Activated naive CD8-positive, alpha-beta T cell treated with anti-CD3 and anti-CD28 coated beads, Interleukin-2, amount 10 ng/mL, durations not matched to agents 7 days and 5 days (primary cell): ENCODE measurements around the gene CFAP90. TPM values are rescaled to one million over a fixed set of nuclear protein-coding genes. Genes with fewer than 3 reads are reported as not detected.
A peak's percentile ranks its signal among the peaks of the same experiment; 100 is the strongest.

Source experiments
- ATAC-seq: fragments of 150-1000 bp; cut with Tn5 transposase; one replicate; pipeline ENCODE4 v1.10.0; 2021; ENCODE audit warnings: low read depth, moderate library complexity
- POLR2A ChIA-PET: fragments of 350-600 bp; sonication (Branson Sonifier 250); formaldehyde crosslinking; loops from one replicate; lab custom pipeline; 2021; ENCODE audit warnings: antibody characterized with exemption; lab: Charles Lee
- DNase-seq: peaks from one replicate; pipeline ENCODE4 v3.0.0; 2021
- H3K27ac Mint-ChIP-seq: one replicate; pipeline ENCODE4 v1.8.0; 2022; ENCODE audit warnings: mild to moderate bottlenecking, mixed read lengths
- H3K27me3 Mint-ChIP-seq: one replicate; pipeline ENCODE4 v1.8.0; 2022; ENCODE audit warnings: mild to moderate bottlenecking, moderate library complexity, mixed read lengths
- H3K36me3 Mint-ChIP-seq: one replicate; pipeline ENCODE4 v1.8.0; 2021; ENCODE audit warnings: mild to moderate bottlenecking, mixed read lengths
- H3K4me1 Mint-ChIP-seq: one replicate; pipeline ENCODE4 v1.8.0; 2021; ENCODE audit warnings: mixed read lengths
- H3K4me3 Mint-ChIP-seq: one replicate; pipeline ENCODE4 v1.8.0; 2022; ENCODE audit warnings: mild to moderate bottlenecking, moderate library complexity, mixed read lengths
- H3K9me3 Mint-ChIP-seq: one replicate; pipeline ENCODE4 v1.8.0; 2021; ENCODE audit warnings: mixed read lengths
- total RNA-seq, 2 experiments: library from RNA; stranded (reverse); gene quantifications; one replicate each; pipeline ENCODE4 v1.2.3, GENCODE V29; 2021

Gene CFAP90
- total RNA-seq, 2 experiments from 2014 or later = not detected

- Mint-ChIP-seq H3K27ac (no peak overlapping the region), H3K36me3 (peaks cover 26% of the 10 kb centered on the region), H3K4me1 (peaks cover 32% of the 10 kb centered on the region), H3K9me3 (no peaks in the 10 kb centered on the region), H3K4me3 (no peak overlapping the region), H3K27me3 (no peaks in the 10 kb centered on the region)
- DNase-seq = no peak
- no peak for ATAC-seq
- POLR2A ChIA-PET = interaction anchor here (1.0 kb wide), 1 partner anchor 10 kb away, joined by 3 read pairs; no protein-coding TSS in a partner anchor
These were observed 25.9 kb upstream of the CFAP90 start for GRCh38 chr5:7876867-7877266.

GRCh38 chr5:7875151-7875550 is 24.2 kb upstream of the CFAP90 start:
- Mint-ChIP-seq H3K4me1 (peaks cover 46% of the 10 kb centered on the region), H3K27me3 (no peaks in the 10 kb centered on the region), H3K27ac (no peak overlapping the region), H3K9me3 (no peaks in the 10 kb centered on the region), H3K36me3 (peaks cover 24% of the 10 kb centered on the region), H3K4me3 (no peak overlapping the region)
- ATAC-seq (no peak), DNase-seq (no peak)
- POLR2A ChIA-PET = no interaction called here

GRCh38 chr5:7874639-7875038 is 23.7 kb upstream of the CFAP90 start:
- no peak for ATAC-seq
- peaks cover 24% of the 10 kb centered on the region for H3K36me3 Mint-ChIP-seq
- H3K4me1 Mint-ChIP-seq = peaks cover 49% of the 10 kb centered on the region
- no peak overlapping the region for H3K27ac Mint-ChIP-seq
- POLR2A ChIA-PET = no interaction called here
- DNase-seq = no peak
- no peak overlapping the region for H3K4me3 Mint-ChIP-seq
- H3K27me3 Mint-ChIP-seq = no peaks in the 10 kb centered on the region
- H3K9me3 Mint-ChIP-seq = no peaks in the 10 kb centered on the region

- Mint-ChIP-seq H3K9me3 (no peaks in the 10 kb centered on the region), H3K36me3 (peaks cover 19% of the 10 kb centered on the region), H3K4me1 (peaks cover 45% of the 10 kb centered on the region), H3K4me3 (peak overlapping the region; percentile 46), H3K27ac (peak overlapping the region; percentile 74), H3K27me3 (no peaks in the 10 kb centered on the region)
- no peak for DNase-seq
- ATAC-seq = no peak
- POLR2A ChIA-PET = no interaction called here
These were observed 22.3 kb upstream of the CFAP90 start for GRCh38 chr5:7873216-7873615.

GRCh38 chr5:7872517-7873130 is 21.7 kb upstream of the CFAP90 start:
- ATAC-seq (no peak), DNase-seq (no peak)
- Mint-ChIP-seq H3K4me3 (peak overlapping the region; percentile 46), H3K27me3 (no peaks in the 10 kb centered on the region), H3K36me3 (peaks cover 14% of the 10 kb centered on the region), H3K9me3 (no peaks in the 10 kb centered on the region), H3K27ac (peak overlapping the region; percentile 74), H3K4me1 (peaks cover 42% of the 10 kb centered on the region)
- POLR2A ChIA-PET = no interaction called here

GRCh38 chr5:7871653-7872052 is 20.7 kb upstream of the CFAP90 start:
- Mint-ChIP-seq H3K27me3 (no peaks in the 10 kb centered on the region), H3K36me3 (peaks cover 15% of the 10 kb centered on the region), H3K9me3 (no peaks in the 10 kb centered on the region)

GRCh38 chr5:7869474-7870136 is 18.7 kb upstream of the CFAP90 start:
- peak overlapping the region; percentile 91 for H3K4me3 Mint-ChIP-seq
- ATAC-seq (peak; percentile 28), DNase-seq (peak; percentile 64)
- H3K9me3 Mint-ChIP-seq = no peaks in the 10 kb centered on the region
- POLR2A ChIA-PET = interaction anchor here (1.0 to 1.8 kb wide), 6 partner anchors 9 to 20 kb away, joined by 3 to 11 read pairs (median 3); no protein-coding TSS in a partner anchor
- peak overlapping the region; percentile 82 for H3K27ac Mint-ChIP-seq
- H3K27me3 Mint-ChIP-seq = no peaks in the 10 kb centered on the region
- peaks cover 24% of the 10 kb centered on the region for H3K36me3 Mint-ChIP-seq
- H3K4me1 Mint-ChIP-seq = peaks cover 59% of the 10 kb centered on the region

More at GRCh38 chr5:7871653-7872052, 20.7 kb upstream of the CFAP90 start:
- H3K4me3 Mint-ChIP-seq = no peak overlapping the region
- ATAC-seq = no peak
- H3K4me1 Mint-ChIP-seq = peaks cover 50% of the 10 kb centered on the region
- POLR2A ChIA-PET = no interaction called here
- no peak for DNase-seq
- peak overlapping the region; percentile 19 for H3K27ac Mint-ChIP-seq

GRCh38 chr5:7868773-7869473 is 18.0 kb upstream of the CFAP90 start, which contains the start of the genes FASTKD3 and MTRR:
FASTKD3 (minus strand) TSS chr5:7869031; CDS start chr5:7868083, 948 bp downstream.
MTRR (plus strand) TSS chr5:7869148; CDS start chr5:7870795, 1,647 bp downstream.
- Mint-ChIP-seq H3K27me3 (no peaks in the 10 kb centered on the region), H3K36me3 (peaks cover 24% of the 10 kb centered on the region), H3K4me3 (peak within 1 kb of the TSS; percentile 92), H3K27ac (peak within 1 kb of the TSS; percentile 82), H3K9me3 (no peaks in the 10 kb centered on the region), H3K4me1 (peaks cover 57% of the 10 kb centered on the region)
- POLR2A ChIA-PET = interaction anchor here (1.0 to 1.8 kb wide), 7 partner anchors 9 to 19 kb away, joined by 3 to 11 read pairs (median 3); no protein-coding TSS in a partner anchor
- ATAC-seq (peak; percentile 100), DNase-seq (peak; percentile 89)

- ATAC-seq (peak; percentile 1), DNase-seq (no peak)
- Mint-ChIP-seq H3K36me3 (peaks cover 24% of the 10 kb centered on the region), H3K4me1 (peaks cover 56% of the 10 kb centered on the region), H3K9me3 (no peaks in the 10 kb centered on the region), H3K27me3 (no peaks in the 10 kb centered on the region), H3K4me3 (peak overlapping the region; percentile 92), H3K27ac (peak overlapping the region; percentile 82)
- POLR2A ChIA-PET = interaction anchor here (1.0 to 1.8 kb wide), 7 partner anchors 8 to 19 kb away, joined by 3 to 11 read pairs (median 3); no protein-coding TSS in a partner anchor
These were observed 17.5 kb upstream of the CFAP90 start for GRCh38 chr5:7868427-7868772.

GRCh38 chr5:7867260-7867659 is 16.3 kb upstream of the CFAP90 start:
- peaks cover 18% of the 10 kb centered on the region for H3K36me3 Mint-ChIP-seq
- POLR2A ChIA-PET = no interaction called here
- H3K4me3 Mint-ChIP-seq = peak overlapping the region; percentile 12
- ATAC-seq (no peak), DNase-seq (no peak)
- peaks cover 47% of the 10 kb centered on the region for H3K4me1 Mint-ChIP-seq
- no peak overlapping the region for H3K27ac Mint-ChIP-seq
- H3K9me3 Mint-ChIP-seq = no peaks in the 10 kb centered on the region
- H3K27me3 Mint-ChIP-seq = no peaks in the 10 kb centered on the region

GRCh38 chr5:7866196-7866595 is 15.3 kb upstream of the CFAP90 start:
- no peaks in the 10 kb centered on the region for H3K27me3 Mint-ChIP-seq
- no peak for DNase-seq
- no peak for ATAC-seq
- peaks cover 17% of the 10 kb centered on the region for H3K36me3 Mint-ChIP-seq
- peaks cover 39% of the 10 kb centered on the region for H3K4me1 Mint-ChIP-seq
- POLR2A ChIA-PET = interaction anchor here (0.5 kb wide), 1 partner anchor 744 kb away, joined by 3 read pairs; no protein-coding TSS in a partner anchor
- no peak overlapping the region for H3K27ac Mint-ChIP-seq
- no peak overlapping the region for H3K4me3 Mint-ChIP-seq
- H3K9me3 Mint-ChIP-seq = no peaks in the 10 kb centered on the region

GRCh38 chr5:7857926-7858632 is 7.1 kb upstream of the CFAP90 start:
- POLR2A ChIA-PET = interaction anchor here (1.7 kb wide), 1 partner anchor 11 kb away, joined by 11 read pairs; the partner anchor contains the start of genes FASTKD3 and MTRR
- Mint-ChIP-seq H3K9me3 (peaks cover 3% of the 10 kb centered on the region), H3K4me3 (peak overlapping the region; percentile 9), H3K27me3 (peaks cover 5% of the 10 kb centered on the region), H3K27ac (peak overlapping the region; percentile 66), H3K36me3 (peaks cover 10% of the 10 kb centered on the region), H3K4me1 (peaks cover 13% of the 10 kb centered on the region)
- no peak for DNase-seq
- ATAC-seq = peak; percentile 50
